Natural killer cell (primary cell): ENCODE data around the gene POMGNT1. TPM values are rescaled to one million over a fixed set of nuclear protein-coding genes. Genes with fewer than 3 reads are reported as not detected.
"Not testable (repeated sequence)": the region's sequence is repeated elsewhere in the genome, so short reads cannot be mapped to it uniquely, and the experiment has no call there.

Experiments
- ATAC-seq, 3 donors: fragments of 150-1000 bp in 2 of 3; fragments of 200-7000 bp in 1 of 3; cut with Tn5 transposase; 1 replicate in 1 of 3; 2 replicates in 2 of 3; pipeline ENCODE4 v1.10.0; 2021; ENCODE audit warnings: mild to moderate bottlenecking in 2 of 3, moderate library complexity in 2 of 3
- DNase-seq, 2 donors: peaks; one replicate each; pipeline versions ENCODE4 v3.0.0 to v3.0.0-alpha.2; 2013 to 2021; ENCODE audit warnings: mixed read lengths in 1 of 2
- H3K27ac ChIP-seq: one replicate; pipeline ENCODE4 v1.5.1; 2013; ENCODE audit warnings: mild to moderate bottlenecking, low read length
- H3K27me3 ChIP-seq: one replicate; pipeline ENCODE4 v1.6.1; 2013; ENCODE audit warnings: low read length; ENCODE audit not compliant: control insufficient read depth, insufficient read depth
- H3K36me3 ChIP-seq: one replicate; pipeline ENCODE4 v1.6.1; 2013; ENCODE audit warnings: low read length; ENCODE audit not compliant: control insufficient read depth, insufficient read depth
- H3K4me1 ChIP-seq: one replicate; pipeline ENCODE4 v1.6.1; 2013; ENCODE audit warnings: low read length; ENCODE audit not compliant: control insufficient read depth, insufficient read depth
- H3K4me3 ChIP-seq: one replicate; pipeline ENCODE4 v1.5.1; 2013; ENCODE audit warnings: low read length
- H3K9me3 ChIP-seq: one replicate; pipeline ENCODE4 v1.6.1; 2013; ENCODE audit warnings: low read length; ENCODE audit not compliant: control insufficient read depth, insufficient read depth
- H3K27ac Mint-ChIP-seq, 2 donors: one replicate each; pipeline ENCODE4 v1.8.0; 2022; ENCODE audit warnings: mild to moderate bottlenecking in 2 of 2, mixed read lengths in 2 of 2, moderate library complexity in 1 of 2
- H3K27me3 Mint-ChIP-seq, 2 donors: one replicate each; pipeline ENCODE4 v1.8.0; 2022; ENCODE audit warnings: low read depth in 2 of 2, mixed read lengths in 2 of 2
- H3K36me3 Mint-ChIP-seq: one replicate; pipeline ENCODE4 v1.8.0; 2022; ENCODE audit warnings: mixed read lengths
- H3K4me1 Mint-ChIP-seq, 2 donors: one replicate each; pipeline ENCODE4 v1.8.0; 2022; ENCODE audit warnings: mixed read lengths in 2 of 2
- H3K4me3 Mint-ChIP-seq: one replicate; pipeline ENCODE4 v1.8.0; 2022; ENCODE audit warnings: mild to moderate bottlenecking, moderate library complexity, mixed read lengths
- H3K9me3 Mint-ChIP-seq, 2 donors: one replicate each; pipeline ENCODE4 v1.8.0; 2022; ENCODE audit warnings: mixed read lengths in 2 of 2
- WGBS: methylation state at CpG from one replicate; pipeline ENCODE4 v1.1.7; 2013; ENCODE audit warnings: missing lambda C conversion rate; ENCODE audit not compliant: insufficient coverage; 5-methylcytosine and 5-hydroxymethylcytosine counted together
- intact Hi-C: fragments of 100-400 bp; cut with micrococcal nuclease; formaldehyde crosslinking; loops from one replicate; pipeline ENCODE4 v1.14.2; 2022
- total RNA-seq, 4 donors: library from RNA; stranded (reverse); fragments of 120-200 nt in 1 of 4; gene quantifications; one replicate each; pipeline versions ENCODE4 v1.2.3 to v1.2.4, GENCODE V29; 2013 to 2022
- TF ChIP-seq, protein P1 (sequence below): fragments of 200-600 bp; IDR thresholded peaks from one replicate; pipeline ENCODE4 v1.8.0; 2022; ENCODE audit warnings: antibody characterized with exemption

POMGNT1 gene
- total RNA-seq, 3 donors from 2014 or later (not counting 1 experiment from before 2014, with no cell fraction given) = 35.8 to 51.3 (median 47.0) TPM

DNA sequence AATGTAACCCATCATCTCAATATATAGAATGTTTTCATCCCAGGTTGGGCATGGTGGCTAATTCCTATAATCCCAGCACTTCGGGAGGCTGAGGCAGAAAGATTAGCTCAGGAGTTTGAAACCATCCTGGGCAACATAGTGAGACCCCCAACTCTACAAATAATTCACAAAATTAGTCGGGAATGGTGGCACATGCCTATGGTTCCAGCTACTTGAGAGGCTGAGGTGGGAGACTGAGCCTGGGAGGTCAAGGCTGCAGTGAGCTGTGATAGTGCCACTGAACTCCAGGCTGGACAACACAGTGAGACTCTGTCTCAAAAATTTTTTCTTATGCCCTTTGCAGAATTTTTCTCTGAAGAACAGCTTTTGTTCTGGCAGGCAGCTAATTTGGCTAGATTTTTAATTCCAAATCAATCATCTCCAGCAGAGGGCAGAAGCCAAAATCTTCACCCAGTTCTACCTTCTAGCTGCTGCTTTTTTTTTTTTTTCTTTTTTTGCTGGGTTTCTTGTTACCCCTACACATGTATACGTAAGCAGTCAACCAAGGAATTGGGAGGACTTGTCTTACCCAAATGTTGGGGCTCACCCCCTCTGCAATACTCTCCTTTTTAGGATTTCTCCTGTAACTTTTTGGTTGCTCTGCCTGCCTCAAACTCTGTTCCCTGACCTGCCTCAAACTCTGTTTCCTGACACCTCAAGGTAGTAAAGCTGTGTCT, 46.6 kb upstream of the POMGNT1 start:
- H3K27ac ChIP-seq = no peak overlapping the region
- H3K4me1 Mint-ChIP-seq = peaks cover 0 to 21% of the 10 kb centered on the region in 2 donors
- H3K27me3 Mint-ChIP-seq = no peaks in the 10 kb centered on the region
- no peaks in the 10 kb centered on the region for H3K9me3 ChIP-seq
- H3K27ac Mint-ChIP-seq = no peak overlapping the region
- no peaks in the 10 kb centered on the region for H3K9me3 Mint-ChIP-seq
- no peaks in the 10 kb centered on the region for H3K36me3 Mint-ChIP-seq
- no peaks in the 10 kb centered on the region for H3K36me3 ChIP-seq
- peak in 1 of 2 donors; percentile 57 for DNase-seq
- H3K4me1 ChIP-seq = peaks cover 19% of the 10 kb centered on the region
- WGBS = 62% methylated on average over 3 of the region's 3 CpGs
- no peaks in the 10 kb centered on the region for H3K27me3 ChIP-seq
- intact Hi-C loops = loop anchor here (2.0 to 5.0 kb wide), 2 partner anchors 104 to 558 kb away; partner anchors contain the start of genes GPBP1L1 and TMEM69
- H3K4me3 Mint-ChIP-seq = no peak overlapping the region
- no peak for ATAC-seq
- H3K4me3 ChIP-seq = no peak overlapping the region
- TF ChIP-seq, protein P1, sequence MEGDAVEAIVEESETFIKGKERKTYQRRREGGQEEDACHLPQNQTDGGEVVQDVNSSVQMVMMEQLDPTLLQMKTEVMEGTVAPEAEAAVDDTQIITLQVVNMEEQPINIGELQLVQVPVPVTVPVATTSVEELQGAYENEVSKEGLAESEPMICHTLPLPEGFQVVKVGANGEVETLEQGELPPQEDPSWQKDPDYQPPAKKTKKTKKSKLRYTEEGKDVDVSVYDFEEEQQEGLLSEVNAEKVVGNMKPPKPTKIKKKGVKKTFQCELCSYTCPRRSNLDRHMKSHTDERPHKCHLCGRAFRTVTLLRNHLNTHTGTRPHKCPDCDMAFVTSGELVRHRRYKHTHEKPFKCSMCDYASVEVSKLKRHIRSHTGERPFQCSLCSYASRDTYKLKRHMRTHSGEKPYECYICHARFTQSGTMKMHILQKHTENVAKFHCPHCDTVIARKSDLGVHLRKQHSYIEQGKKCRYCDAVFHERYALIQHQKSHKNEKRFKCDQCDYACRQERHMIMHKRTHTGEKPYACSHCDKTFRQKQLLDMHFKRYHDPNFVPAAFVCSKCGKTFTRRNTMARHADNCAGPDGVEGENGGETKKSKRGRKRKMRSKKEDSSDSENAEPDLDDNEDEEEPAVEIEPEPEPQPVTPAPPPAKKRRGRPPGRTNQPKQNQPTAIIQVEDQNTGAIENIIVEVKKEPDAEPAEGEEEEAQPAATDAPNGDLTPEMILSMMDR = peak; percentile 15

DNA sequence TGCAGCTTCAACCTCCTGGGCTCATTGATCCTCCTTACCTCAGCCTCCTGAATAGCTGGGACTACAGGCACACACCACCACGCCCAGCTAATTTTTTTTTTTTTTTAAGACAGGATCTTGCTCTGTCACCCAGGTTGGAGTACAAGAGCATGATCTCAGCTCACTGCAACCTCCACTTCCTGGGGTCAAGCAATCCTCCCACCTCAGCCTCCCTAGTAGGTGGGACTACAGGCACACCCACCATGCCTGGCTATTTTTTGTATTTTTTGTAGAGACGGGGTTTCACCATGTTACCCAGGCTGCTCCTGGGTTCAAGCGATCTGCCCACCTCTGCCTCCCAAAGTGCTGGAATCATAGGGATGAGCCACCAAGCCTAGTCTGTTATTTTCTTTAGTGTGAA, 45.6 kb upstream of the POMGNT1 start:
- H3K4me3 ChIP-seq, ATAC-seq, H3K36me3 ChIP-seq, H3K27me3 Mint-ChIP-seq, H3K36me3 Mint-ChIP-seq, H3K27ac Mint-ChIP-seq, H3K27ac ChIP-seq, H3K4me3 Mint-ChIP-seq, H3K9me3 ChIP-seq, H3K9me3 Mint-ChIP-seq, DNase-seq, H3K27me3 ChIP-seq: not testable (repeated sequence)
- intact Hi-C loops = loop anchor here (2.0 kb wide), 1 partner anchor 105 kb away; no protein-coding TSS in a partner anchor
- 89% methylated on average over 3 of the region's 3 CpGs for WGBS
- peaks cover 19% of the 10 kb centered on the region for H3K4me1 ChIP-seq
- H3K4me1 Mint-ChIP-seq = peaks cover 0 to 21% of the 10 kb centered on the region in 2 donors

DNA sequence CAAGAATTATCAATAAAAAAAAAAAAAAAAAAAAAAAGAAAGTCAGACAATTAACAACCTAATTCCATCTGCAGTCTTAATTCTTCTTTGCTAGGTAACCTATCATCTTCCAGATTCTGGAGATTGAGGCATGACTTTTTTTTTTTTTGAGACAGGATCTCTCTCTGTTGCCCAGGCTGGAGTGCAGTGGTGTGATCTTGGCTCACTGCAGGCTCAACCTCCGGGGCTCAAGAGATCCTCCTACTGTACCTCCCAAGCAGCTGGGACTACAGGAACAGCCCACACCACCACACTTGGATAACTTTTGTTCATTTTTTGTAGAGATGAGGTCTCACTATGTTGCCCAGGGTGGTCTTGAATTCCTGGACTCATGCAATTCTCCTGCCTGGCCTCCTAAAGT, 44.7 kb upstream of the POMGNT1 start:
- Mint-ChIP-seq H3K27ac (no peak overlapping the region), H3K4me3 (no peak overlapping the region), H3K36me3 (no peaks in the 10 kb centered on the region), H3K27me3 (no peaks in the 10 kb centered on the region), H3K9me3 (no peaks in the 10 kb centered on the region), H3K4me1 (peaks cover 0 to 16% of the 10 kb centered on the region in 2 donors)
- Histone ChIP-seq H3K36me3 (no peaks in the 10 kb centered on the region), H3K27me3 (no peaks in the 10 kb centered on the region), H3K27ac (no peak overlapping the region), H3K4me3 (no peak overlapping the region), H3K4me1 (peaks cover 16% of the 10 kb centered on the region), H3K9me3 (no peaks in the 10 kb centered on the region)
- DNase-seq (no peak), ATAC-seq (no peak)
- intact Hi-C loops = no loop called here
- WGBS = 100% methylated on average over 1 of the region's 1 CpG
- TF ChIP-seq, protein P1 = no peak

DNA sequence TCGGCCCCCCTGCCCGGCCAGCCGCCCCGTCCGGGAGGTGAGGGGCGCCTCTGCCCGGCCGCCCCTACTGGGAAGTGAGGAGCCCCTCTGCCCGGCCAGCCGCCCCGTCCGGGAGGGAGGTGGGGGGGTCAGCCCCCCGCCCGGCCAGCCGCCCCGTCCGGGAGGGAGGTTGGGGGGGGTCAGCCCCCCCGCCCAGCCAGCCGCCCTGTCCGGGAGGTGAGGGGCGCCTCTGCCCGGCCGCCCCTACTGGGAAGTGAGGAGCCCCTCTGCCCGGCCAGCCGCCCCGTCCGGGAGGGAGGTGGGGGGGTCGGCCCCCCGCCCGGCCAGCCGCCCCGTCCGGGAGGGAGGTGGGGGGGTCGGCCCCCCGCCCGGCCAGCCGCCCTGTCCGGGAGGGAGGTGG, 43.5 kb upstream of the POMGNT1 start:
- H3K4me1 Mint-ChIP-seq, H3K4me1 ChIP-seq, H3K4me3 ChIP-seq, H3K36me3 ChIP-seq, ATAC-seq, H3K9me3 Mint-ChIP-seq, H3K36me3 Mint-ChIP-seq, H3K9me3 ChIP-seq, H3K4me3 Mint-ChIP-seq, DNase-seq, H3K27ac Mint-ChIP-seq, H3K27ac ChIP-seq, H3K27me3 Mint-ChIP-seq, H3K27me3 ChIP-seq, intact Hi-C loops: not testable (repeated sequence)
- 89% methylated on average over 11 of the region's 38 CpGs for WGBS

DNA sequence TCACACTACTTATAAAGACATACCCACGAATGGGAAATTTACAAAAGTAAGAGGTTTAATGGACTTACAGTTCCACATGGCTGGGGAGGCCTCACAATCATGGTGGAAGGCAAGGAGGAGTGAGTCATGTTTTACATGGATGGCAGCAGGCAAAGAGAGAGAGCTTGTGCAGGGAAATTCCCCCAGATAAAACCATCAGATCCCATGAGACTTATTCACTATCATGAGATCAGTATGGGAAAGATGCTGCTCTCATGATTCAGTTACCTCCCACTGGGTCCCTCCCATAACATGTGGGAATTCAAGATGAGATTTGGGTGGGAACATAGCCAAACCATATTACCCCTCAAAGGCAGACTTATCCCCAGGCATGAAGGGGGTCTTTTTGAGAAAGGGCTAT, 40.6 kb upstream of the POMGNT1 start:
- ATAC-seq, H3K27ac Mint-ChIP-seq, H3K27me3 Mint-ChIP-seq, H3K27me3 ChIP-seq, H3K9me3 Mint-ChIP-seq, H3K9me3 ChIP-seq, H3K4me1 ChIP-seq, DNase-seq, H3K4me3 Mint-ChIP-seq, H3K4me1 Mint-ChIP-seq, H3K4me3 ChIP-seq, H3K36me3 ChIP-seq, H3K36me3 Mint-ChIP-seq, intact Hi-C loops, H3K27ac ChIP-seq: not testable (repeated sequence)
- no CpG with 5 or more reads among the region's 1 CpG for WGBS
